HEK293T (cell line): Measurements from ENCODE around the gene GMDS.

Source experiments
- ARNT ChIP-seq: fragments of 450-650 bp; IDR thresholded peaks from 2 replicates; pipeline ENCODE4 v1.6.1; 2017; ENCODE audit warnings: mild to moderate bottlenecking
- BHLHE40 ChIP-seq: fragments of 450-650 bp; IDR thresholded peaks from 2 replicates; pipeline ENCODE4 v1.6.1; 2016; ENCODE audit warnings: mild to moderate bottlenecking, moderate library complexity, borderline replicate concordance
- ELF4 ChIP-seq: fragments of 450-650 bp; IDR thresholded peaks from 2 replicates; pipeline ENCODE4 v1.6.1; 2017; ENCODE audit warnings: antibody characterized with exemption
- FOXA1 ChIP-seq: fragments of 450-650 bp; IDR thresholded peaks from 2 replicates; pipeline ENCODE4 v1.6.1; 2016; ENCODE audit warnings: mild to moderate bottlenecking
- FOXK2 ChIP-seq: fragments of 450-650 bp; IDR thresholded peaks from 2 replicates; pipeline ENCODE4 v1.6.1; 2016; ENCODE audit warnings: mild to moderate bottlenecking
- HDGF ChIP-seq: fragments of 450-650 bp; IDR thresholded peaks from 2 replicates; pipeline ENCODE4 v1.6.1; 2017; ENCODE audit warnings: antibody characterized with exemption, borderline replicate concordance
- LEF1 ChIP-seq: fragments of 450-650 bp; IDR thresholded peaks from 2 replicates; pipeline ENCODE4 v1.6.1; 2017; ENCODE audit warnings: mild to moderate bottlenecking, borderline replicate concordance
- NFRKB ChIP-seq: fragments of 450-650 bp; IDR thresholded peaks from 2 replicates; pipeline ENCODE4 v1.6.1; 2016; ENCODE audit warnings: mild to moderate bottlenecking, moderate library complexity
- PKNOX1 ChIP-seq: fragments of 450-650 bp; IDR thresholded peaks from 2 replicates; pipeline ENCODE4 v1.6.1; 2016
- SP1 ChIP-seq: fragments of 450-650 bp; IDR thresholded peaks from 2 replicates; pipeline ENCODE4 v1.6.1; 2017
- SUZ12 ChIP-seq: fragments of 450-650 bp; IDR thresholded peaks from 2 replicates; pipeline ENCODE4 v1.6.1; 2016; ENCODE audit warnings: mild to moderate bottlenecking
- TARDBP ChIP-seq: fragments of 450-650 bp; IDR thresholded peaks from 2 replicates; pipeline ENCODE4 v1.6.1; 2016
- ZNF384 ChIP-seq: fragments of 450-650 bp; IDR thresholded peaks from 2 replicates; pipeline ENCODE4 v1.6.1; 2016

GRCh38 chr6:1736346-1737105 lies 508.9 kb downstream of the GMDS start:
- TF ChIP-seq FOXA1 (no peak), ELF4 (no peak), BHLHE40 (no peak), ARNT (no peak), NFRKB (no peak), LEF1 (no peak), SUZ12 (no peak), PKNOX1 (no peak), SP1 (no peak), HDGF (no peak), TARDBP (no peak), FOXK2 (no peak), ZNF384 (no peak)
